HG03139 (cell line): Measurements from ENCODE around the gene PSMD8.
"Not testable (repeated sequence)": the region's sequence is repeated elsewhere in the genome, so short reads cannot be mapped to it uniquely, and the experiment has no call there.

Source experiments
- ATAC-seq: cut with Tn5 transposase; IDR thresholded peaks from one replicate; pipeline ENCODE4 v1.9.1; 2021; ENCODE audit not compliant: unreplicated experiment

PSMD8 gene

DNA sequence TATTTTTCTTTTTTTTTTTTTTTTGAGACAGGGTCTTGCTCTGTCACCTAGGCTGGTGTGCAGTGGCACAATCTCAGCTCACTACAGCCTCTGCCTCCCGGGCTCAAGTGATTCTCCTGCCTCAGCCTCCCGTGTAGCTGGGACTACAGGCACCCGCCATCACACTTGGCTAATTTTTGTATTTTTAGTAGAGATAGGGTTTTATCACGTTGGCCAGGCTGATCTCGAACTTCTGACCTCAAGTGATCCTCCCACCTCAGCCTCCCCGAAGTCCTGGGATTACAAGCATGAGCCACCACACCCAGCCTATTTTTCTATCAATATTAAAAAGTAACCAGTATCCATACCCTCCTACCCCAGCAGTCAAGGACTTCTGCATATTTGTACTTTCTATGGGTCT lies 36.0 kb downstream of the PSMD8 start:
- ATAC-seq: not testable (repeated sequence)

GRCh38 chr19:38411041-38411712 lies 36.8 kb downstream of the PSMD8 start:
- ATAC-seq: no peak

DNA sequence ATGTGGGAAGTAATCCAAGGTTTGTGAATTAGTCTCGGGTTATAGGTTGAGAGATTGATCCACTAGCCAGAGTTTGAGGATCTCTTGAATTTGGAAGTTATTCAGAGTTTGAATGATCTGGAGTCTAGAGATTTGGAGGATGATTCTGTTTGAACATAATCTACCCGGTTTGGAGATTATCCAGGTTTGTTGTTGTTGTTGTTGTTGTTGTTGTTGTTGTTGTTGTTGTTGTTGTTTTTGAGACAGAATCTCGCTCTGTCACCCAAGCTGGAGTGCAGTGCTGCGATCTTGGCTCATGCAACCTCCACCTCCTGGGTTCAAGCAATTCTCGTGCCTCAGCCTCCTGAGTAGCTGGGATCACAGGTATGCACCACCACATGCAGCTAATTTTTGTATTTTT lies 37.5 kb downstream of the PSMD8 start:
- ATAC-seq: not testable (repeated sequence)

- no peak for ATAC-seq
These were observed 38.1 kb downstream of the PSMD8 start for GRCh38 chr19:38412491-38412890.

DNA sequence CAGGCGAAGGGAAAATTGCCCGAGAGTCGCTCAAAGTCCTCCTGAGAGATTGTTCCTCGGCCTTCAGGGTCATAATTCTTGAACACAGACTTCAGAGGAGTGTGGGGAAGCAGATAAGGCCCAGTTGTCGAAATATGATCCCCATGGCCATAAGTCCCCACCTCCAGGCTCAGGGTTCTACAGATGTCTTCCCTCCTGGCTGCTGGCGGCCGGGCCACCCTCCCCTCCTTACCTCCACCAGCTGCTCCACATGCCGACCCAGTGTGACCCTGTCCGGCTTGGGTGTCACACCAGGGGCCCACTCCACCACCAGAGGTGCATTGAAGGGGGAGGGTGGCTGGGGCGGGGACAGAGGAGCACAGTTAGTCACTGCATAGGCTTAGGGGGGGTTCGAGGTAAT lies 38.6 kb downstream of the PSMD8 start:
- ATAC-seq: no peak

DNA sequence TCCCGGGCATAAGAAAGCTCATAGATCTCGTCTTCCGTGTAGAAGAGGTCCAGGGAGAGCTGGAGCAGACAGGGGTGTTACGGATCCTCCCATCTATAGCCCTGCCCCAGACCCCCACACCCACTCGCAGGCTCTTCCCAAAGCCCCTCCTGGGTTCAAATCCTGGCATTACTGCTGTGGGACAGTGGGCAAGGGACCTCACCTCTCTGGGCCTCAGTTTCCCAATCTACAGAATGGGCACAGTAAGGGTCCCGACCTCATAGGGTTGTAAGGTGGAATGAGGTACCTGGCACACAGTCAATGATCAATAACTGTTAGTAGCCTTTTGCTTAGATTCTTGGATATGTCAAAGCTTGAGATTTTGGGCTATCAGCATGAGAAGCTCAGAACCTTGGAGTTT lies 39.0 kb downstream of the PSMD8 start:
- no peak for ATAC-seq

- ATAC-seq: no peak
These were observed 42.8 kb downstream of the PSMD8 start for GRCh38 chr19:38417146-38417543.

DNA sequence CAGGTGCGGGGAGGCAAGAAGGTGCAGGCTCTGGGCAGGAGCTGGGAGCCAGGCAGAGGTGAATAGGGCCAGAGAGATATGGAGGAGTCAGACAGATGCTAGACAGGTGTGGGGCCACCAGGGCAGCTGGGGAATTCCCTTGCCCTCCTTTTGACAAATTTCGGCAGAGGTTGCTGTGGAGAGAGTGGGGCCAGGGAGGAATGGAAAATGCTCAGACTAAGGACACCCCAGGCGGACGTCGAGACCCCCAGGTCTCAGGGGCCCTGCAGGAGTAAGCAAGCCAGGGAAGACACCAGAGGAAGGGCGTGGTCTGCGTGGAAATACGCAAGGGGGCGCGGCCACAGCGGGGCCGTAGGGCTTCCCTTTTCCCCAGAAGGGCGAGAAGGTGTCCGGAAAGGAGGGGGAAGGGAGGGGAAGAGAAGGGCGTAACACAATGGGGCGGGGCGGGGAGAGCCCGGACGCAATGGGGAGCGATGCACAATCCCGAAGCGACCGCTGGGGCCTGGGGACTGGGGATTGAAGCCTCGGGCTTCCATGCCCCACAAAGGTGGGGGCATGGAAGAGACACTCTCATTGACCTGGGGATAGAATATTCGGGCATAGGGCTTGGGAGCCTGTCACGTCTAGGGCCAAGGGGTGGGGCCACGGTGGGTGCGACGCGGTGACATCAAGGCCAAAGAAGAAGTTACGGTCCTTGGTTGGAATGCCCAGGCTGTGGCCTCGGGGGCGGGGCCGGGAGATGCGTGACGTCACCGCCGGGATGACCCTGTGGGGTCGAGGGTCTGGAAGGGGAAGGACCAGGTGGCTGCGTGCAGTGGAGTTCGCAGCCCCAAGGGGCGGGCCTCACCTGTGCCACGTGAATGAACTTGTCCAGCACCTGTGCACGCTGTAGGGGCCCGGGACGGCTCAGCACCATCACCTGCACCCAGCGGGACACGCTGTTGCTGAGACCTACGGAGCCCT lies 43.5 kb downstream of the PSMD8 start:
- no peak for ATAC-seq

DNA sequence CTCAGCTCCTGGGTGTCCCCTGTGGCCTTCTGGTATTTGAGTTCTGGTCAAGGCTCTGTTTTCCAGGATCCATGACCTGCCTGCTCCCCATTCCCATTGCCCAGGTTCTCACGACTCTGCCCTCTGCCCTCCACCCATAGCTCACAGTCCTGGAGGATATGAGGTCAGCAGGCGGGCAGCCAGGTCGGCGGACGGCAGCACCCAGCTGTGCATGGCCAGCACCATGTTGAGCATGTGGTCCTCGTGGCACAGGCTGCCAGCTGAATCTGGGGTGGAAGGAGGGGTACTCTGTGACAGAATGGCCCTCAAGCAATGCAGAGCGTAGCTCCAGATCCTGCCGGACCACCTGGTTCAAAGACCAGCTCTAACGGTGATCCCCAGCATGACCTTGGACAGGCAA lies 46.6 kb downstream of the PSMD8 start:
- ATAC-seq: no peak

DNA sequence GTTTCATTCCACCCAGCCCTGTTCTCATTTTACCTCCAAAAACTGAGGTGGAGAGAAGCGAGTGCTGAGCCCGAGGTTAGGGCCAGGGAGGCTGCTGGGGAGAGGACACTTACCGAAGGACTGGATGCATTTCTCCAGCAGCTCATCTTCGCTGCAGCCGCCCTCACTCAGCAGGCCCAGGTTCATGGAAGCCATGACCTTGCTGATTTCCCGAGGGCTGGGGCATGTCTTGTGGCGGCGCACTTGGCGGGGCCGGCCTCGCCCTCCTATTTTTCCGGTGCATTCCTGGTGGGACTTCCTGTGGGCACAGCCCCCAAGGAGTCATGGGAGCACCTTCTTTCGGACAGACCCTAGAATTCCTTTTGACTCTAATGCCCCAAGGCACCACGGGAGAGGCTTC lies 47.5 kb downstream of the PSMD8 start:
- no peak for ATAC-seq

- ATAC-seq: no peak
These were observed 48.1 kb downstream of the PSMD8 start for GRCh38 chr19:38422438-38422837.

DNA sequence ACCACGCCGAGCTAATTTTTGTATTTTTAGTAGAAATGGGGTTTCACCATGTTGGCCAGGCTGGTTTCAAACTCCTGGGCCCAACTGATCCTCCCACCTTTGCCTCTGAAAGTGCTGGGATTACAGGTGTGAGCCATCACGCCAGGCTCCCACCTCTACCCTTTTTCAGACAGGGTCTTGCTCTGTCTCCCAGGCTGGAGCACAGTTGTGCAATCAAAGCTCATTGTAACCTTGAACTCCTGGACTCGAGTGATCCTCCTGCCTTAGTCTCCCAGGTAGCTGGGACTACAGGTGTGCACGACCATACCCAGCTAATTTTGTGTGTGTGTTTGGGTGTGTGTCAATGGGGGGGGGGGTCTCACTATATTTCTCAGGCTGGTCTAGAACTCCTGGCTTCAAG lies 49.9 kb downstream of the PSMD8 start:
- ATAC-seq: no peak

- no peak for ATAC-seq
These were observed 50.9 kb downstream of the PSMD8 start for GRCh38 chr19:38425222-38425809.

GRCh38 chr19:38425810-38426466 lies 51.6 kb downstream of the PSMD8 start, which contains the start of gene RASGRP4:
Gene RASGRP4 (minus strand): TSS chr19:38426219. CDS start chr19:38426091, 128 bp downstream.
- no peak for ATAC-seq

DNA sequence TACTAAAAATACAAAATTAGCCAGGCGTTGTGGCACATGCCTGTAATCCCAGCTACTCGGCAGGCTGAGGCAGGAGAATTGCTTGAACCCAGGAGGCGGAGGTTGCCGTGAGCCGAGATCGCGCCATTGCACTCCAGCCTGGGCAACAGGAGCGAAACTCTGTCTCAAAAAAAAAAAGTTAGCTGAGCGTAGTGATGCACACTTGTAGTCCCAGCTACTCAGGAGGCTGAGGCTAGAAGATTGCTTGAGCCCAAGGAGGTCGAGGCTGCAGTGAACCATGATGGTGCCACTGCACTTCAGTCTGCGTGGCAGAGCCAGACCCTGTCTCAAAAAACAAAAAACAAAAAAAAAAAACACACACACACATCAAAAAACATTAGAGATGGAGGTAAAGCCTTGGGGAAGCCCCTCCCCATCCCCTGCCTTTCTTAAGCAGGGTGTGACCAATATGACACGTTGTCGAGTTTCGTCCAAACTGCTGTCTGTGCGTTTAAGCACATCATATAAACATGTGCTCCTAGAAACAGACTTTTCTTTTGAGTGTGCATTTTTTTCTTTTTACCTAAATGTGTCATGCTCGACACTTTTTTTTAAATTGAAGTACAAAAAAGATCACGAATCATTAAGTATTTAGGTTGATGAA lies 52.8 kb downstream of the PSMD8 start:
- ATAC-seq: not testable (repeated sequence)

DNA sequence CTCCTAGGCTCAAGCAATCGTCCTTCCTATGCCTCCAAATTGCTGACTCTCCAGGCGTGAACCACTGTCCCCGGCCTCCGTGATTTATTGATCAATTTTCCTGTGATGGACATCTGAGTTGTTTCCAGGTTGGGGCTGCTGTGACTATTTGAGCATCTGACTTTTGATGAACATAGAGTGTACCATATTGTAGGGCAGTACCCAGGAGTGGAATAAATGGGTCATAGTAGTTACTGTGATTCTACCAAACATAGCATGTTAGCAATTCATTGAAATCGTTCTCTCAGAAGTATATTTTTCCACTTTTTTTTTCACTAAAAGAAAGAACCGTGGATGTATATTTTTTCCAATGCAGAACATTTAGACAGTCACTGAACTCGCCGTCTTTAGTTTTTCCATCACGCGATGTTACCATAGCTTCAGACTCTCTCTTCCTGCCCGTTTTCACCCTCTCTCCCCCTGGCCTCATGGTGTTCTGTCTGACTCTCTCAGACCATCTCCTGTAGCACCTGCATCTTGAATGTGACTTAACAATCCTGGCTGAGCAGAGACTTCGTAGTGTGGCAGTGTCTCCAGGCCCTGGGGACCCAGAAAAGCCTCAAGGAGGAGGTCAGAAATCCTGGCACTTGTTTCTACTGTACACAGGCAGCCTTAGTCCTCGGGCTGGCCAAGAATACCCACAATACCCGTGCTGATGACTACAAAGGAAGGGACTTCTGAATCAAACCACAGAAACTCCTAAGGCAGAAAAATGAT lies 54.9 kb downstream of the PSMD8 start:
- ATAC-seq: no peak

DNA sequence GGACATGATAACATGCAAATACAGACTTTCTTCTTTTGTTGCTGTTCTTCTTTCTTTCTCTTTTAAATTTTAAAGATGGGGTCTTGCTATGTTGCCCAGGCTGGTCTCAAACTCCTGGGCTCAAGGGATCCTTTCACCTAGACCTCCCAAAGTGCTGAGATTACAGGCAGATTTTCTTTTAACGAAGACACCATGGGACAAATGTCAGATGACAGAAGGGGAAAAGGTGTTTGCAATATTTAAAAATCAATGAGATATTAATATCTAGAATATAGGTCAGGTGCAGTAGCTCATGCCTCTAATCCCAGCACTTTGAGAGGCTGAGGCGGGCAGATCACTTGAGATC lies 55.4 kb downstream of the PSMD8 start:
- no peak for ATAC-seq

GRCh38 chr19:38430931-38431330 lies 56.6 kb downstream of the PSMD8 start:
- no peak for ATAC-seq

GRCh38 chr19:38433268-38433733 lies 58.9 kb downstream of the PSMD8 start, which contains the start of gene RYR1:
Gene RYR1 (plus strand): TSS chr19:38433691. CDS start chr19:38433830, 139 bp downstream.
- ATAC-seq: no peak
